Upper lobe of left lung (tissue), 4 donors: ENCODE measurements around the gene IQSEC1.

Experiments used
- CTCF ChIP-seq, 6 experiments: fragments of 450-650 bp in 4 of 6; fragments of 200-600 bp in 2 of 6; sonication (generic) in 2 of 6; IDR thresholded peaks; one replicate each; pipeline ENCODE4 v1.5.1; 2016 to 2019; ENCODE audit warnings: antibody characterized with exemption in 6 of 6
- POLR2A ChIP-seq, 4 donors: fragments of 450-650 bp; IDR thresholded peaks; one replicate each; pipeline ENCODE4 v1.5.1; 2016 to 2017; ENCODE audit warnings: antibody characterized with exemption in 4 of 4, mild to moderate bottlenecking in 2 of 4
- POLR2AphosphoS5 ChIP-seq, 2 donors: sonication (generic); formaldehyde crosslinking; IDR thresholded peaks; one replicate each; pipeline ENCODE4 v1.5.1; 2017; ENCODE audit warnings: antibody characterized with exemption in 2 of 2

- TF ChIP-seq POLR2A (IDR thresholded peaks at IDR 0.05) (no peak), CTCF (IDR thresholded peaks at IDR 0.05) (no peak), POLR2AphosphoS5 (IDR thresholded peaks at IDR 0.05) (no peak)
Measured at GRCh38 chr3:12879191-12879815, 193.9 kb downstream of the IQSEC1 start.
